Breast epithelium (tissue), 4 donors: ENCODE measurements around the gene AGER. TPM values are rescaled to one million over a fixed set of nuclear protein-coding genes. Genes with fewer than 3 reads are reported as not detected.
"Not testable (repeated sequence)": the region's sequence is repeated elsewhere in the genome, so short reads cannot be mapped to it uniquely, and the experiment has no call there.

Experiments used
- DNase-seq, 2 donors: peaks; one replicate each; pipeline ENCODE4 v3.0.0-alpha.2; 2019; ENCODE audit warnings: low spot score in 2 of 2
- H3K27ac ChIP-seq, 2 donors: fragments of 200-600 bp; sonication (generic) in 1 of 2; one replicate each; pipeline ENCODE4 v1.5.1; 2016 to 2019; ENCODE audit warnings: mild to moderate bottlenecking in 1 of 2
- H3K27me3 ChIP-seq, 2 donors: fragments of 200-600 bp; sonication (generic) in 1 of 2; one replicate each; pipeline versions ENCODE4 v1.5.1 to v1.6.0; 2017 to 2019; ENCODE audit warnings: control low read depth in 1 of 2, mild to moderate bottlenecking in 1 of 2
- H3K36me3 ChIP-seq: fragments of 200-600 bp; one replicate; pipeline ENCODE4 v1.5.1; 2019
- H3K4me1 ChIP-seq, 2 donors: fragments of 200-600 bp; sonication (generic); one replicate each; pipeline ENCODE4 v1.5.1; 2016 to 2019; ENCODE audit warnings: control low read depth in 1 of 2
- H3K4me3 ChIP-seq, 3 donors: fragments of 200-600 bp; sonication (generic); 1 replicate in 2 of 3; 2 replicates in 1 of 3; pipeline ENCODE4 v1.5.1; 2016 to 2019; ENCODE audit warnings: mild to moderate bottlenecking in 3 of 3, moderate library complexity in 2 of 3
- H3K9me3 ChIP-seq, 2 donors: fragments of 200-600 bp; sonication (generic) in 1 of 2; one replicate each; pipeline ENCODE4 v1.5.1; 2016 to 2019; ENCODE audit warnings: control low read depth in 1 of 2
- POLR2A ChIP-seq: fragments of 450-650 bp; IDR thresholded peaks from one replicate; pipeline ENCODE4 v1.6.1; 2016; ENCODE audit warnings: antibody characterized with exemption, mild to moderate bottlenecking, moderate library complexity
- POLR2AphosphoS5 ChIP-seq, 3 donors: sonication (generic); formaldehyde crosslinking; IDR thresholded peaks; one replicate each; pipeline ENCODE4 v1.6.1; 2017; ENCODE audit warnings: antibody characterized with exemption in 3 of 3
- intact Hi-C: fragments of 100-400 bp; cut with DNase I; formaldehyde crosslinking; loops from one replicate; pipeline ENCODE4 v1.15.1; 2023; ENCODE audit warnings: low total_unique reads
- total RNA-seq, 3 donors: library from RNA; depleted of rRNA; stranded (reverse); fragments of >200 nt; gene quantifications; one replicate each; pipeline ENCODE4 v1.1.0, GENCODE V29; 2016
- TF ChIP-seq, protein P1 (sequence below), 3 donors: fragments of 450-650 bp; IDR thresholded peaks; one replicate each; pipeline ENCODE4 v1.5.1; 2016 to 2017; ENCODE audit warnings: antibody characterized with exemption in 3 of 3, mild to moderate bottlenecking in 3 of 3, moderate library complexity in 3 of 3

AGER gene
- total RNA-seq, 3 donors from 2014 or later, result 1.3 to 2.6 (median 1.8) TPM

DNA sequence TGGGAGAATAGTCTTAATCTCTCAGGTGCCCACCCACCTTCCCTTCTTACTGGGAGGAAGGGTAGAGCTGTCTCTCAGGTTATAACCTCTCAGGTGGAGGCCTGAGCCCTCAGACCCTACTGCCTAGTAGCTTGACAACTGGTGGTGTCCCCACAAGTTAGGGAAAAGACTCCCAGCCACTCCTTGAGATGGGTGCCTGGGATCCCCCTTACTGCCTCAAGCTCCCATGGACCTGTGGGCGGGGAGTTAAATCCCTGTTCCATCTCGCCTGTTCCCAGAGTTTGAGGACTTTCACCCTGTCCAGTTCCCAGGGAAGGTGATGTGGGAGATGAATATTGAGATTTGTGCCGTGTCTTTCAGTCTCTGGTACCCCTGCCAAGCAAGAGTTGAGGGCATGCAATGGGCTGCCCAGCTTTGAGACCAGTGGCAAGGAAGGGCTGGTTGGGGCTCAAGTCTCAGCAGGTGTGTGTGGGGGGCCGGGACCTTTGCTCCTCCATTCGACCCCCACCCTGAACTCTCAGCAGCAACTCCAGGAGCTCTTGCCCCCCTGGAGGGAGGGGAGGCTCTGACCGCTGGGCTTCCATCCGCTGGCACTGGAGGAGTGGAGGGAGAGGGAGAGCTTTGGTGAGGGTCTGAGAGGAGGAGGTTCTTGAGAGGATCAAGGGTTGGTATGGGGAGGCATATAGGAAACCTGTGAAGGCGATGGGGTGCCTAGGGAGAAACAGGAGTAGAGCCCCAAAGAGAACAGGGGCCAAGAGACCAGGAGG is 7.0 kb upstream of the AGER start:
- peak overlapping the region; percentile 97 to 98 for H3K27ac ChIP-seq

DNA sequence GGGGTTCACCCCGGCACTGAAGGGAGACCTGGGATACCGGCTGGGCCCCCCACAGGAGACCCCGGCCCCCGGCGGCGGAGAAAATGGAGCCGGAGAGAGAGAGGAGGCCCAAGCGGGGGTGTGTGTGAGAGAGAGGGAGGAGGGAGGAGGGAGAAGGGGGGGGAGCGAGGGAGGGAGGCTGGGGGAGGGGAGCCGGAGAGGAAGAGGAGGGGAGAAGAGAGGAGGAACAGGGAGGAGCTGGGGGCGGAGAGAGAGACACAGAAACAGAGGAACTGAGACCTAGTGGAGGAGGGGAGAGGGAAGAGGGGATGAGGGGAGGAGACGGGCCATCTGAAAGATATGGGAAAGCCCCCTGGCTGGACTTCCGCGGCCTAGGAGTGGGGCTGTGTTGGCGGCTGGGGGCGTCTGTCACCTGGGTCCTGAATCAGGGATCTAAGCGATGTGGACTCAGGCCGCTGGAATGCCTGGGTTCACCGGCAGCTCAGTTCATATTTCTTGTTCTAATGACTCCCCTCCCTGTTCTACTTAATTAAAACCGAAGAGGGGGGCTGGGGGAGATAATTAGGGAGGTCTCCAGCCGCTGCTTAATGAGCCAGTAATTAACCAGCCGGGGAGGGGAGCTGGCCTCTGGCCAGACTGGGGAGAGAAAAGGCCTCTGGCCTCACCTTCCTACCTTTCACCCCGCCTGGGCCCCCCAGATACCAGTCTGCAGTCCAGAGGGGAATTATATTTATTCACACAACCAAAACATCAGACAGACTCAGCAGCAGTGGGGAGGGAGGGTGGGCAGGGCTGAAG is 6.2 kb upstream of the AGER start, which contains the start of gene PBX2:
Gene PBX2, minus strand, starts transcription at position 149 of the 798 bp plus-strand sequence. CDS start 287 bp downstream, outside the sequence.
- intact Hi-C loops, result no loop called here
- peaks cover 0 to 12% of the 10 kb centered on the region in 2 donors for H3K4me1 ChIP-seq

More for the DNA sequence above, 7.0 kb upstream of the AGER start:
- no peak for DNase-seq
- H3K27me3 ChIP-seq, result no peaks in the 10 kb centered on the region
- peak overlapping the region; percentile 68 to 76 (median 74) for H3K4me3 ChIP-seq
- no peaks in the 10 kb centered on the region for H3K9me3 ChIP-seq
- no peak for TF ChIP-seq POLR2AphosphoS5 (IDR thresholded peaks at IDR 0.05)
- H3K4me1 ChIP-seq, result peaks cover 0 to 12% of the 10 kb centered on the region in 2 donors
- no peaks in the 10 kb centered on the region for H3K36me3 ChIP-seq
- intact Hi-C loops, result no loop called here

GRCh38 chr6:32189742-32190053 is 5.6 kb upstream of the AGER start:
- TF ChIP-seq, protein P1, sequence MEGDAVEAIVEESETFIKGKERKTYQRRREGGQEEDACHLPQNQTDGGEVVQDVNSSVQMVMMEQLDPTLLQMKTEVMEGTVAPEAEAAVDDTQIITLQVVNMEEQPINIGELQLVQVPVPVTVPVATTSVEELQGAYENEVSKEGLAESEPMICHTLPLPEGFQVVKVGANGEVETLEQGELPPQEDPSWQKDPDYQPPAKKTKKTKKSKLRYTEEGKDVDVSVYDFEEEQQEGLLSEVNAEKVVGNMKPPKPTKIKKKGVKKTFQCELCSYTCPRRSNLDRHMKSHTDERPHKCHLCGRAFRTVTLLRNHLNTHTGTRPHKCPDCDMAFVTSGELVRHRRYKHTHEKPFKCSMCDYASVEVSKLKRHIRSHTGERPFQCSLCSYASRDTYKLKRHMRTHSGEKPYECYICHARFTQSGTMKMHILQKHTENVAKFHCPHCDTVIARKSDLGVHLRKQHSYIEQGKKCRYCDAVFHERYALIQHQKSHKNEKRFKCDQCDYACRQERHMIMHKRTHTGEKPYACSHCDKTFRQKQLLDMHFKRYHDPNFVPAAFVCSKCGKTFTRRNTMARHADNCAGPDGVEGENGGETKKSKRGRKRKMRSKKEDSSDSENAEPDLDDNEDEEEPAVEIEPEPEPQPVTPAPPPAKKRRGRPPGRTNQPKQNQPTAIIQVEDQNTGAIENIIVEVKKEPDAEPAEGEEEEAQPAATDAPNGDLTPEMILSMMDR (IDR thresholded peaks at IDR 0.05), result no peak
- TF ChIP-seq POLR2AphosphoS5 (IDR thresholded peaks at IDR 0.05) (no peak), POLR2A (no peak)
- H3K27ac ChIP-seq, result peak overlapping the region; percentile 97 to 98
- no peaks in the 10 kb centered on the region for H3K9me3 ChIP-seq
- H3K27me3 ChIP-seq, result no peaks in the 10 kb centered on the region
- peak overlapping the region; percentile 68 to 76 (median 74) for H3K4me3 ChIP-seq
- H3K4me1 ChIP-seq, result peaks cover 0 to 7% of the 10 kb centered on the region in 2 donors
- DNase-seq, result no peak
- no peaks in the 10 kb centered on the region for H3K36me3 ChIP-seq
- intact Hi-C loops, result no loop called here

More for the DNA sequence above, 6.2 kb upstream of the AGER start, which contains the start of gene PBX2:
- TF ChIP-seq POLR2A, result peak; percentile 91
- peak; percentile 39 to 89 (median 56) for TF ChIP-seq POLR2AphosphoS5 (IDR thresholded peaks at IDR 0.05)
- TF ChIP-seq, protein P1 (IDR thresholded peaks at IDR 0.05), result no peak
- peak; percentile 92 for DNase-seq
- peak within 1 kb of the TSS; percentile 68 to 76 (median 74) for H3K4me3 ChIP-seq
- H3K27me3 ChIP-seq, result no peaks in the 10 kb centered on the region
- H3K27ac ChIP-seq, result peak within 1 kb of the TSS; percentile 97 to 98
- no peaks in the 10 kb centered on the region for H3K36me3 ChIP-seq
- H3K9me3 ChIP-seq, result no peaks in the 10 kb centered on the region

- Histone ChIP-seq H3K27ac (peak overlapping the region; percentile 97 to 98), H3K27me3 (no peaks in the 10 kb centered on the region), H3K4me1 (peaks cover 0 to 6% of the 10 kb centered on the region in 2 donors), H3K36me3 (no peaks in the 10 kb centered on the region), H3K9me3 (no peaks in the 10 kb centered on the region), H3K4me3 (peak overlapping the region; percentile 68 to 76 (median 74))
- TF ChIP-seq, protein P1 (IDR thresholded peaks at IDR 0.05), result no peak
- TF ChIP-seq POLR2A (no peak), POLR2AphosphoS5 (IDR thresholded peaks at IDR 0.05) (no peak)
- intact Hi-C loops, result no loop called here
- no peak for DNase-seq
Observed at GRCh38 chr6:32189069-32189741, 5.2 kb upstream of the AGER start.

GRCh38 chr6:32188381-32189068 is 4.5 kb upstream of the AGER start:
- no peaks in the 10 kb centered on the region for H3K9me3 ChIP-seq
- TF ChIP-seq POLR2A (peak; percentile 9), POLR2AphosphoS5 (IDR thresholded peaks at IDR 0.05) (peak in 1 of 3 donors; percentile 17)
- TF ChIP-seq, protein P1 (IDR thresholded peaks at IDR 0.05), result no peak
- H3K27me3 ChIP-seq, result no peaks in the 10 kb centered on the region
- no peaks in the 10 kb centered on the region for H3K36me3 ChIP-seq
- peak overlapping the region; percentile 97 to 98 for H3K27ac ChIP-seq
- H3K4me3 ChIP-seq, result peak overlapping the region; percentile 68 to 76 (median 74)
- intact Hi-C loops, result no loop called here
- peaks cover 0 to 6% of the 10 kb centered on the region in 2 donors for H3K4me1 ChIP-seq
- no peak for DNase-seq

DNA sequence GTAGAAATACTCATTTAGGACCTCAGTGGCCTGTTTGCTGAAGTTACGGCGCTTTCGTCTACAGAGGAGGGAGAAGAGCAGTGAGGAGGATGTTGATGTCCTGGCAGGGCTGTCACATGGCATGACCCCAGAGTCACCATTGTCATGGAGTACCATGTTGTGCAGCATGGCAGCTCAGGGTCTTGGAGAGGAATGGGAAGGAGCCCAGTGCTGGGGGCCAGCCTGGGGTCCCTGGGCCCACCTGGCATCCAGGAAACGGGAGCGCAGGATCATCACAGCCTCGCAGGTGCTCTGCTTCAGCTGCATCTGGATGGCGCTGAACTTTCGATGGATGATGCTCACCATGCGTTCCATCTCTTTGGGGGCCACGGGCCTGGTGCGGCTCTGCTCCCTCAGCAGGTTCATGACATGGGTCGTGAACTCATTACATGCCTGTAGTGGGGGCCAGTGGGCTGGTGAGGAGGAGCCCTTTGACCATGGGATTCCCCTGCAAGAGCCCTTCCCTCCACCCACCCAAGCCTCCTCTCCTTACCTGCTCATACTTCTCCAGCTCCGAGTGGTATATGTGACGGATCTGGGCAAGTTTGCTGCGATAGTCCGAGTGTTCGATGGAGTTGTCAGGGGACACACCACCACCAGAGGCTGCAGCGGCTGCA is 3.8 kb upstream of the AGER start:
- intact Hi-C loops, H3K27me3 ChIP-seq, H3K36me3 ChIP-seq, H3K4me1 ChIP-seq, DNase-seq, H3K9me3 ChIP-seq: not testable (repeated sequence)
- peak overlapping the region in 2 of 3 donors; percentile 74 to 76 for H3K4me3 ChIP-seq
- H3K27ac ChIP-seq, result peak overlapping the region; percentile 97 to 98
